GM21717 (cell line): Measurements from ENCODE around the gene CEP95.
A peak's percentile ranks its signal among the peaks of the same experiment; 100 is the strongest.
"Not testable (repeated sequence)": the region's sequence is repeated elsewhere in the genome, so short reads cannot be mapped to it uniquely, and the experiment has no call there.

Source experiments
- ATAC-seq: cut with Tn5 transposase; IDR thresholded peaks from one replicate; pipeline ENCODE4 v1.9.1; 2021; ENCODE audit warnings: mild to moderate bottlenecking, moderate library complexity; ENCODE audit not compliant: unreplicated experiment

The CEP95 gene

GRCh38 chr17:64506576-64507412, at the start of gene CEP95:
TSS of gene CEP95 (plus strand) at chr17:64506977. CDS start at chr17:64507098, 121 bp downstream.
- peak; percentile 59 for ATAC-seq

- ATAC-seq, result no peak
Measured at GRCh38 chr17:64457156-64457555, 49.6 kb upstream of the CEP95 start.

GRCh38 chr17:64458756-64459155, 48.0 kb upstream of the CEP95 start:
- ATAC-seq, result no peak

GRCh38 chr17:64459284-64459747, 47.5 kb upstream of the CEP95 start:
- no peak for ATAC-seq

- ATAC-seq, result not testable (repeated sequence)
Measured at GRCh38 chr17:64459818-64460217, 47.0 kb upstream of the CEP95 start.

GRCh38 chr17:64460955-64461354, 45.8 kb upstream of the CEP95 start:
- ATAC-seq, result no peak

GRCh38 chr17:64461788-64462187, 45.0 kb upstream of the CEP95 start:
- no peak for ATAC-seq

- no peak for ATAC-seq
Measured at GRCh38 chr17:64466019-64466735, 40.6 kb upstream of the CEP95 start.

- not testable (repeated sequence) for ATAC-seq
Measured at GRCh38 chr17:64466834-64467233, 39.9 kb upstream of the CEP95 start.

GRCh38 chr17:64470625-64471024, 36.2 kb upstream of the CEP95 start:
- ATAC-seq, result no peak

- no peak for ATAC-seq
Measured at GRCh38 chr17:64471440-64471839, 35.3 kb upstream of the CEP95 start.

- no peak for ATAC-seq
Measured at GRCh38 chr17:64472564-64472963, 34.2 kb upstream of the CEP95 start.

- ATAC-seq, result no peak
Measured at GRCh38 chr17:64477849-64478248, 28.9 kb upstream of the CEP95 start.

GRCh38 chr17:64480951-64481350, 25.8 kb upstream of the CEP95 start:
- ATAC-seq, result no peak

- ATAC-seq, result no peak
Measured at GRCh38 chr17:64484380-64484779, 22.4 kb upstream of the CEP95 start.

- ATAC-seq, result no peak
Measured at GRCh38 chr17:64488301-64488700, 18.5 kb upstream of the CEP95 start.

GRCh38 chr17:64491034-64491860, 15.5 kb upstream of the CEP95 start:
- no peak for ATAC-seq

GRCh38 chr17:64491994-64492393, 14.8 kb upstream of the CEP95 start:
- ATAC-seq, result no peak

GRCh38 chr17:64492481-64493109, 14.2 kb upstream of the CEP95 start:
- ATAC-seq, result no peak

- ATAC-seq, result no peak
Measured at GRCh38 chr17:64494121-64494520, 12.7 kb upstream of the CEP95 start.

- ATAC-seq, result not testable (repeated sequence)
Measured at GRCh38 chr17:64495300-64495699, 11.5 kb upstream of the CEP95 start.
